ENCODE measurements around the gene NOTO.

DNA sequence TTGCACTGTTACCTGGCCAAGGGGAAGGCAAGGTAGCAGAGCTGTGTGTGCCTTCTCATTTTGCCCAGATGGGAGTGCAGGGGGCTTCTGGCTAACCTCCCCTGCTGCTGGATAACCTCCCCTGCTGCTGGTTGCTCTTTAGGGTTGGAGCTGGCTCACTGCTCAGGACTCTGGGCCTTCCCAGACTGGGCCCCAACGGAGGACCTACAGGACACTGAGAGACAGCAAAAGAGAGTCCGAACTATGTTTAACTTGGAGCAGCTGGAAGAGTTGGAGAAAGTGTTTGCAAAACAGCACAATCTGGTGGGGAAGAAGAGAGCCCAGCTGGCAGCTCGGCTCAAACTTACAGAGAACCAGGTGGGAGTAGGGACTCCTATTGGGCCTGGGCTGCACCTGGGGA is 5.9 kb downstream of the NOTO start:
- TF ChIP-seq POLR2A (IDR thresholded peaks at IDR 0.05; ENCODE audit: control extremely low read depth in 1 of 2, low read depth in 2 of 2, low read length in 2 of 2) (no peak), TCF12 (IDR thresholded peaks at IDR 0.05; ENCODE audit: low read depth, low read length) (no peak), SP2 (IDR thresholded peaks at IDR 0.05; ENCODE audit: low read length) (no peak), CTCF (IDR thresholded peaks at IDR 0.05; ENCODE audit: control extremely low read depth in 1 of 3, insufficient read depth in 1 of 3, low read depth in 1 of 3, low read length in 3 of 3) (no peak)

All from H1 (cell line).